Keratinocyte (primary cell): ENCODE measurements around the gene CHCHD10. TPM values are rescaled to one million over a fixed set of nuclear protein-coding genes. Genes with fewer than 3 reads are reported as not detected.
"Not testable (repeated sequence)": the region's sequence is repeated elsewhere in the genome, so short reads cannot be mapped to it uniquely, and the experiment has no call there.

Source experiments
- DNase-seq: peaks from one replicate; pipeline ENCODE4 v3.0.0-alpha.2; 2011; ENCODE audit warnings: low read depth, missing footprints, low spot score
- FAIRE-seq: peaks from 2 replicates; lab custom pipeline; 2011; peaks lifted over from hg19 to GRCh38; lab: Jason Lieb, UNC
- H2AFZ ChIP-seq: 2 replicates; pipeline ENCODE4 v1.6.0; 2012; ENCODE audit warnings: low read length, control low read depth, inconsistent platforms; ENCODE audit not compliant: control insufficient read depth
- H3K27ac ChIP-seq: 2 replicates; pipeline ENCODE4 v1.5.1; 2011; ENCODE audit warnings: low read length; ENCODE audit not compliant: control insufficient read depth, insufficient read depth
- H3K27me3 ChIP-seq: 3 replicates; pipeline ENCODE4 v1.6.0; 2011; ENCODE audit warnings: low read length; ENCODE audit not compliant: control insufficient read depth, insufficient read depth; ENCODE audit errors: extremely low read depth
- H3K36me3 ChIP-seq, 2 experiments: 2 replicates in 1 of 2; 3 replicates in 1 of 2; pipeline ENCODE4 v1.5.1; 2011; ENCODE audit warnings: low read length in 2 of 2, mild to moderate bottlenecking in 1 of 2; ENCODE audit not compliant: control insufficient read depth in 2 of 2, insufficient read depth in 2 of 2; ENCODE audit errors: extremely low read depth in 1 of 2
- H3K4me1 ChIP-seq: 3 replicates; pipeline ENCODE4 v1.5.1; 2011; ENCODE audit warnings: low read length; ENCODE audit not compliant: control insufficient read depth, insufficient read depth; ENCODE audit errors: extremely low read depth
- H3K4me2 ChIP-seq: 3 replicates; pipeline ENCODE4 v1.6.0; 2011; ENCODE audit warnings: low read depth, low read length; ENCODE audit not compliant: control insufficient read depth, insufficient read depth; ENCODE audit errors: extremely low read depth
- H3K4me3 ChIP-seq, 3 experiments: fragments of 200-600 bp in 1 of 3; sonication (generic) in 1 of 3; 2 replicates in 2 of 3; 3 replicates in 1 of 3; pipeline ENCODE4 v1.5.1; 2011 to 2016; ENCODE audit warnings: low read length in 3 of 3, mild to moderate bottlenecking in 3 of 3, control low read depth in 2 of 3, inconsistent platforms in 1 of 3, low read depth in 1 of 3, mixed read lengths in 1 of 3, mixed run types in 1 of 3, moderate library complexity in 1 of 3; ENCODE audit not compliant: control insufficient read depth in 2 of 3, insufficient read depth in 2 of 3; ENCODE audit errors: extremely low read depth in 1 of 3
- H3K79me2 ChIP-seq: 2 replicates; pipeline ENCODE4 v1.6.0; 2012; ENCODE audit warnings: low read length; ENCODE audit not compliant: control insufficient read depth, insufficient read depth
- H3K9ac ChIP-seq: 3 replicates; pipeline ENCODE4 v1.6.0; 2011; ENCODE audit warnings: low read length; ENCODE audit not compliant: control insufficient read depth, insufficient read depth; ENCODE audit errors: extremely low read depth
- H3K9me1 ChIP-seq: 3 replicates; pipeline ENCODE4 v1.6.0; 2011; ENCODE audit warnings: low read length; ENCODE audit not compliant: control insufficient read depth, insufficient read depth; ENCODE audit errors: extremely low read depth
- H3K9me3 ChIP-seq: 2 replicates; pipeline ENCODE4 v1.5.1; 2012; ENCODE audit warnings: low read depth, low read length; ENCODE audit not compliant: control insufficient read depth
- H4K20me1 ChIP-seq: 3 replicates; pipeline ENCODE4 v1.6.0; 2011; ENCODE audit warnings: low read length; ENCODE audit not compliant: control insufficient read depth, insufficient read depth; ENCODE audit errors: extremely low read depth
- EZH2 ChIP-seq: IDR thresholded peaks from one replicate; pipeline ENCODE4 v1.6.1; 2012; ENCODE audit warnings: inconsistent platforms, mild to moderate bottlenecking, low read length, moderate library complexity
- dilution Hi-C: fragments of 300-500 bp; cut with MboI; formaldehyde crosslinking; loops from one replicate; pipeline ENCODE4 v1.7.0; 2020; ENCODE audit warnings: low sequenced_read_pairs; ENCODE audit not compliant: extremely low pct_ligation_motif_present
- polyA plus RNA-seq, 5 experiments: library from polyadenylated mRNA; depleted of rRNA in 3 of 5; stranded (reverse) in 3 of 5; stranded (forward) in 1 of 5; unstranded in 1 of 5; fragments of >200 nt; gene quantifications; 1 replicate in 1 of 5; 2 replicates in 3 of 5; 3 replicates in 1 of 5; pipeline versions ENCODE4 v1.2.1 to v1.2.3, GENCODE V29; 2011 to 2012; ENCODE audit warnings: missing spikeins in 2 of 5, low read depth in 1 of 5, low replicate concordance in 1 of 5
- TF ChIP-seq, protein P1 (sequence below), 3 experiments: IDR thresholded peaks in 1 of 3; conservative IDR thresholded peaks in 1 of 3; optimal IDR thresholded peaks in 1 of 3; 2 replicates in 2 of 3; 3 replicates in 1 of 3; pipeline versions ENCODE3 to v1.5.1; 2011; ENCODE audit warnings: low read length in 3 of 3, mild to moderate bottlenecking in 3 of 3, moderate library complexity in 2 of 3, control low read depth in 1 of 3, inconsistent platforms in 1 of 3; ENCODE audit not compliant: insufficient read depth in 2 of 3; ENCODE audit errors: extremely low read depth in 1 of 3

CHCHD10 gene
- polyA plus RNA-seq, 1 donor (not counting 4 experiments of a cell fraction or from before 2014, with no cell fraction given) = 10.4 TPM

DNA sequence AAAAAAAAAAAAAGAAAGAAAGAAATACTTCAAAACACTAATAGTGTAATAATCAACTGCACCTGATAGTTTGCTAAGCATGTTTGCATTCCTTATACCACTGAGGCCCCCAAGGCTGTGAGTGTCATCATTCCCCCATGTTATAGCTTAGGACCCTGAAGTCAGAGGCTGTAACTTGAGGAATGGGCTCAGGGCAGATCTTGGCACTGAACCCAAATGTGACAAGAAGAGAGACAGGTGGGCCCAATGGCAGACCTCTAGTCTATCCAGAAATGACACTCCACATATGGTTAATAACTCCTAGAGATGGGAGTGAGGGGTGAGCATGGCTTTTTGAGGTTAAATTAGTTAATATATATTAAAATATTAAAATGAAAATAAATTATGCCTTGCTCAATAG is 30.1 kb downstream of the CHCHD10 start:
- Histone ChIP-seq H3K4me3 (no peak overlapping the region), H3K9me1 (no peaks in the 10 kb centered on the region), H3K4me1 (no peaks in the 10 kb centered on the region), H3K27ac (no peak overlapping the region), H3K27me3 (no peaks in the 10 kb centered on the region), H3K4me2 (no peak overlapping the region), H2AFZ (no peak overlapping the region), H3K9ac (no peak overlapping the region), H3K9me3 (no peaks in the 10 kb centered on the region), H3K79me2 (no peaks in the 10 kb centered on the region), H4K20me1 (no peaks in the 10 kb centered on the region), H3K36me3 (peaks cover 0 to 4% of the 10 kb centered on the region in 2 experiments)
- DNase-seq (no peak), FAIRE-seq (no peak)
- TF ChIP-seq EZH2 = no peak
- TF ChIP-seq, protein P1, sequence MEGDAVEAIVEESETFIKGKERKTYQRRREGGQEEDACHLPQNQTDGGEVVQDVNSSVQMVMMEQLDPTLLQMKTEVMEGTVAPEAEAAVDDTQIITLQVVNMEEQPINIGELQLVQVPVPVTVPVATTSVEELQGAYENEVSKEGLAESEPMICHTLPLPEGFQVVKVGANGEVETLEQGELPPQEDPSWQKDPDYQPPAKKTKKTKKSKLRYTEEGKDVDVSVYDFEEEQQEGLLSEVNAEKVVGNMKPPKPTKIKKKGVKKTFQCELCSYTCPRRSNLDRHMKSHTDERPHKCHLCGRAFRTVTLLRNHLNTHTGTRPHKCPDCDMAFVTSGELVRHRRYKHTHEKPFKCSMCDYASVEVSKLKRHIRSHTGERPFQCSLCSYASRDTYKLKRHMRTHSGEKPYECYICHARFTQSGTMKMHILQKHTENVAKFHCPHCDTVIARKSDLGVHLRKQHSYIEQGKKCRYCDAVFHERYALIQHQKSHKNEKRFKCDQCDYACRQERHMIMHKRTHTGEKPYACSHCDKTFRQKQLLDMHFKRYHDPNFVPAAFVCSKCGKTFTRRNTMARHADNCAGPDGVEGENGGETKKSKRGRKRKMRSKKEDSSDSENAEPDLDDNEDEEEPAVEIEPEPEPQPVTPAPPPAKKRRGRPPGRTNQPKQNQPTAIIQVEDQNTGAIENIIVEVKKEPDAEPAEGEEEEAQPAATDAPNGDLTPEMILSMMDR (optimal IDR thresholded peaks at IDR 0.05 in 1 of 3, IDR thresholded peaks at IDR 0.05 in 1 of 3, conservative IDR thresholded peaks at IDR 0.05 in 1 of 3; ENCODE audit: extremely low read depth in 1 of 3, insufficient read depth in 2 of 3, low read length in 3 of 3) = no peak
- dilution Hi-C loops = no loop called here

DNA sequence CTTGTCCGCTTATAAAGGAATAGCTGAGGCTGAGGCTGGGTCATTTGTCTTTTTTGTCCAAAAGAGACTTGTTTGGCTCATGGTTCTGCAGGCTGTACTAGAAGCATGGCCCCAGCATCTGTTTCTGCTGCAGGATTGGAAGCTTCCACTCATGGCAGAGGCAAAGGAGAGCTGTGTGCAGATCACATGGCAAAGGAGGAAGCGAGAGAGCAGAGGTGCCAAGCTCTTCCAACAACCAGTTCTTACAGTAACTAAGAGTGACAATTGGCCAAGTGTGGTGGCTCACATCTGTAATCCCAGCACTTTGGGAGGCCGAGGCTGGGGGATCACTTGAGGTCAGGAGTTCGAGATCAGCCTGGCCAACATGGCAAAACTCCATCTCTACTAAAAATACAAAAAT is 39.7 kb downstream of the CHCHD10 start:
- H4K20me1 ChIP-seq, H3K9me3 ChIP-seq, H2AFZ ChIP-seq, H3K9me1 ChIP-seq, H3K4me2 ChIP-seq, DNase-seq, H3K4me3 ChIP-seq, H3K36me3 ChIP-seq, H3K27ac ChIP-seq, H3K4me1 ChIP-seq, dilution Hi-C loops, H3K9ac ChIP-seq, FAIRE-seq, H3K79me2 ChIP-seq, H3K27me3 ChIP-seq: not testable (repeated sequence)

DNA sequence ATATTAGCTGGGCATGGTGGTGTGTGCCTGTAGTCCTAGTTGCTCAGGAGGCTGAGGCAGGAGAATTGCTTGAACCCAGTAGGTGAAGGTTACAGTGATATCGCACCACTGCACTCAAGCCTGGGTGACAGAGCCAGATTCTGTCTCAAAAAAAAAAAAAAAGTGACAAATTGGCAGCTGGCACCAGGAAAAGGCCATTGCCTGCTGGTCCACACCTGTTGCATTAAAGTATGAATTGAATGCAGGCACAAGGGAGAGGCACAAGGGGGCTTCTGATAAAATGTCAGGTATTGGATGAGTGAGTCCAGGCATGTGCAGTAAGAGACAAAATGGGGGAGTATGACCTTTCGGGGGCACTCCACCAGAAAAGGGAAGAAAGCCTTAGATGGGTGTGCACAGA is 45.0 kb downstream of the CHCHD10 start:
- no peaks in the 10 kb centered on the region for H3K36me3 ChIP-seq
- H3K27ac ChIP-seq = no peak overlapping the region
- no peaks in the 10 kb centered on the region for H3K4me1 ChIP-seq
- H3K9me1 ChIP-seq = no peaks in the 10 kb centered on the region
- no peak overlapping the region for H3K9ac ChIP-seq
- no peaks in the 10 kb centered on the region for H3K9me3 ChIP-seq
- no peaks in the 10 kb centered on the region for H4K20me1 ChIP-seq
- no peak overlapping the region for H3K4me2 ChIP-seq
- dilution Hi-C loops = no loop called here
- no peak overlapping the region for H3K4me3 ChIP-seq
- H3K27me3 ChIP-seq = no peaks in the 10 kb centered on the region
- H3K79me2 ChIP-seq = no peaks in the 10 kb centered on the region
- DNase-seq (no peak), FAIRE-seq (no peak)
- H2AFZ ChIP-seq = no peak overlapping the region
- TF ChIP-seq EZH2 = no peak
- TF ChIP-seq, protein P1 (optimal IDR thresholded peaks at IDR 0.05 in 1 of 3, IDR thresholded peaks at IDR 0.05 in 1 of 3, conservative IDR thresholded peaks at IDR 0.05 in 1 of 3; ENCODE audit: extremely low read depth in 1 of 3, insufficient read depth in 2 of 3, low read length in 3 of 3) = no peak
